ENCODE results near the gene GLIPR1. TPM values are rescaled to one million over a fixed set of nuclear protein-coding genes. Genes with fewer than 3 reads are reported as not detected.

Gene GLIPR1
- total RNA-seq, 1 experiment from 2014 or later: 0.13 TPM

DNA sequence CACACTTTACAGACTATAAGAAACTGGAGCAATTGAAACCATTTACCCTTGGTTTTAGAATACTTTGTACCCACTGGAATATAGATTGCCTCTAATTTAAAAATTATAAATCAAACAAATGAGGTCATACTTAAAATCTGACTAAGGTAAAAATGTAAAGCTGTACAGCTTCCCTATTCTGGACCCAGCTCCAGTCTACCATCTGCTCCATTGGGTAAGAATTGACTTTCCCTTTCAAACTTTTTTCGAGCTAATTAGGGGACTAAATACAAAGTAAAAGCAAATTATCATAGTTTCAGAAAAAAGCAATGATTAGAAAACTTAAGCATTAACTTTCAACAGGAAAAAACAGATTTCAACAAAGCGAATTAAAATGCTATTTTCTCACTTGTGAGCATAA is 26.5 kb downstream of the GLIPR1 start:
- H2BK5ac ChIP-seq (ENCODE audit: insufficient read length, low read length): no peak overlapping the region
- H3K27me3 ChIP-seq (ENCODE audit: insufficient read depth, low read length): no peaks in the 10 kb centered on the region
- H2BK12ac ChIP-seq (ENCODE audit: insufficient read length, low read depth, low read length): no peak overlapping the region
- no peak overlapping the region for H3K23ac ChIP-seq (ENCODE audit: insufficient read length, low read depth, low read length)
- H3K27ac ChIP-seq (ENCODE audit: insufficient read length, low read depth, low read length): no peak overlapping the region
- peaks cover 23% of the 10 kb centered on the region; the same call in 1 of the 2 replicates for H3K79me2 ChIP-seq (ENCODE audit: insufficient read depth, low read length)
- H4K20me1 ChIP-seq (ENCODE audit: control insufficient read depth, insufficient read depth, insufficient read length): no peaks in the 10 kb centered on the region
- no peak overlapping the region for H3K4ac ChIP-seq (ENCODE audit: low read depth, low read length)
- TF ChIP-seq, protein P1, sequence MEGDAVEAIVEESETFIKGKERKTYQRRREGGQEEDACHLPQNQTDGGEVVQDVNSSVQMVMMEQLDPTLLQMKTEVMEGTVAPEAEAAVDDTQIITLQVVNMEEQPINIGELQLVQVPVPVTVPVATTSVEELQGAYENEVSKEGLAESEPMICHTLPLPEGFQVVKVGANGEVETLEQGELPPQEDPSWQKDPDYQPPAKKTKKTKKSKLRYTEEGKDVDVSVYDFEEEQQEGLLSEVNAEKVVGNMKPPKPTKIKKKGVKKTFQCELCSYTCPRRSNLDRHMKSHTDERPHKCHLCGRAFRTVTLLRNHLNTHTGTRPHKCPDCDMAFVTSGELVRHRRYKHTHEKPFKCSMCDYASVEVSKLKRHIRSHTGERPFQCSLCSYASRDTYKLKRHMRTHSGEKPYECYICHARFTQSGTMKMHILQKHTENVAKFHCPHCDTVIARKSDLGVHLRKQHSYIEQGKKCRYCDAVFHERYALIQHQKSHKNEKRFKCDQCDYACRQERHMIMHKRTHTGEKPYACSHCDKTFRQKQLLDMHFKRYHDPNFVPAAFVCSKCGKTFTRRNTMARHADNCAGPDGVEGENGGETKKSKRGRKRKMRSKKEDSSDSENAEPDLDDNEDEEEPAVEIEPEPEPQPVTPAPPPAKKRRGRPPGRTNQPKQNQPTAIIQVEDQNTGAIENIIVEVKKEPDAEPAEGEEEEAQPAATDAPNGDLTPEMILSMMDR (conservative IDR thresholded peaks at IDR 0.05): no peak
- no CpG with 5 or more reads among the region's 2 CpGs for WGBS (ENCODE audit: extremely low coverage, insufficient read length, low lambda C conversion rate)
- H3K23me2 ChIP-seq (ENCODE audit: insufficient read length, low read depth, low read length, poor library complexity, severe bottlenecking): no peaks in the 10 kb centered on the region
- no peaks in the 10 kb centered on the region for H3K9me3 ChIP-seq (ENCODE audit: control insufficient read depth, low read depth, low read length)
- H3K4me2 ChIP-seq (ENCODE audit: insufficient read depth, insufficient read length, low read length): no peak overlapping the region
- H2AFZ ChIP-seq (ENCODE audit: low read length): no peak overlapping the region
- H4K5ac ChIP-seq (ENCODE audit: insufficient read length, low read depth, low read length): no peak overlapping the region
- H2BK20ac ChIP-seq (ENCODE audit: low read depth, low read length, poor library complexity, severe bottlenecking): no peak overlapping the region
- Mint-ChIP-seq H3K27ac (no peak overlapping the region), H3K27me3 (ENCODE audit: low read depth) (no peaks in the 10 kb centered on the region), H3K9me3 (no peaks in the 10 kb centered on the region), H3K4me3 (no peak overlapping the region), H3K4me1 (peaks cover 12 to 16% of the 10 kb centered on the region in 2 experiments), H3K36me3 (ENCODE audit: insufficient read depth in 1 of 3, low read depth in 3 of 3) (peaks cover 7 to 32% (median 29%) of the 10 kb centered on the region in 3 experiments)
- no peak overlapping the region for H3K14ac ChIP-seq (ENCODE audit: insufficient read depth, low read length)
- no peak overlapping the region for H3T11ph ChIP-seq (ENCODE audit: low read length)
- DNase-seq: no peak
- no peak overlapping the region for H3K18ac ChIP-seq (ENCODE audit: insufficient read length, low read depth, low read length)
- H3K79me1 ChIP-seq (ENCODE audit: insufficient read depth, low read depth, low read length, poor library complexity, severe bottlenecking): peaks cover 2% of the 10 kb centered on the region
- no peak overlapping the region for H4K8ac ChIP-seq (replicated peaks; ENCODE audit: insufficient read length, low read depth, low read length)
- no peak overlapping the region for H2BK15ac ChIP-seq (ENCODE audit: low read depth, low read length)
- H3K4me1 ChIP-seq (ENCODE audit: insufficient read depth, low read length): no peaks in the 10 kb centered on the region
- no peak overlapping the region for H2AK5ac ChIP-seq (ENCODE audit: insufficient read length, low read length)
- no peak overlapping the region for H4K91ac ChIP-seq (ENCODE audit: insufficient read length, low read depth, low read length)
- no peak overlapping the region for H3K9ac ChIP-seq (ENCODE audit: extremely low read depth, insufficient read length, low read length)
- H2BK120ac ChIP-seq (ENCODE audit: low read depth, low read length, poor library complexity, severe bottlenecking): no peak overlapping the region
- no peak overlapping the region for H3K56ac ChIP-seq (ENCODE audit: insufficient read length, low read depth, low read length)
